OCI-LY3 (cell line): ENCODE data around the gene ZNF329.

Source experiments
- CTCF ChIP-seq: fragments of 200-600, 300-600 bp; sonication (generic); IDR thresholded peaks from 2 replicates; pipeline ENCODE4 v1.5.1; 2014; ENCODE audit warnings: antibody characterized with exemption, low read length, low read depth
- EZH2phosphoT487 ChIP-seq: fragments of 200-600 bp; shearing (Covaris generic); IDR thresholded peaks from 2 replicates; pipeline ENCODE4 v1.6.1; 2018; ENCODE audit warnings: antibody characterized with exemption, mixed run types, low read depth

- TF ChIP-seq CTCF, result no peak
- no peak for TF ChIP-seq EZH2phosphoT487
Measured at GRCh38 chr19:58117841-58118575, 32.6 kb downstream of the ZNF329 start.
